Astrocyte of the cerebellum (primary cell): ENCODE measurements around the gene LRIG1.
A peak's percentile ranks its signal among the peaks of the same experiment; 100 is the strongest.

Source experiments
- DNase-seq: peaks from one replicate; pipeline ENCODE4 v3.0.0-alpha.2; 2011; ENCODE audit warnings: low read depth
- H3K4me3 ChIP-seq: 2 replicates; pipeline ENCODE4 v1.5.1; 2011; ENCODE audit warnings: mild to moderate bottlenecking, low read depth, low read length, moderate library complexity
- in situ Hi-C: cut with HindIII; loops from 2 replicates; pipeline ENCODE4 v1.10.0; 2017; ENCODE audit warnings: low sequenced_read_pairs
- TF ChIP-seq, protein P1 (sequence below): IDR thresholded peaks from 2 replicates; pipeline ENCODE4 v1.5.1; 2012; ENCODE audit warnings: low read length, low read depth, moderate library complexity, mild to moderate bottlenecking; ENCODE audit errors: missing control alignments

The LRIG1 gene

DNA sequence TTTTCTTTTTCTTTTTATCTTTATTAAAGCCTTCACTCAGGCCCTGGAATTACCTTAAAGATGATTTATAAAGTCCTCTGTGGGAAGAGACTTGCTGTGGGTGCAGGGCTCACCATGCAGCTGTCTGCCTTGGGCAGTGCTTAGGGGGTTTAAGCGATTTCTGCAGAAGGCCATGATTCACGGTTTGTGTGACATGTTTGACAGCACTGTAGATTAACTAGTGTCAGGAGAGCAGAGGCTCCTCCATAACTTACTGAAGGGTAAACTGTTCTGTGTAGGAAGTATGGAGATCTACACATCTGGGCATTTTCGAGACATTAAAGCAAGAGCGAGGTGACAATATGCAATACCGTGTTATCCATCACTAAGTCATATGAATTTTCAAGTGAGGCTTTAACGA is 137.7 kb downstream of the LRIG1 start:
- DNase-seq = no peak
- in situ Hi-C loops = no loop called here

DNA sequence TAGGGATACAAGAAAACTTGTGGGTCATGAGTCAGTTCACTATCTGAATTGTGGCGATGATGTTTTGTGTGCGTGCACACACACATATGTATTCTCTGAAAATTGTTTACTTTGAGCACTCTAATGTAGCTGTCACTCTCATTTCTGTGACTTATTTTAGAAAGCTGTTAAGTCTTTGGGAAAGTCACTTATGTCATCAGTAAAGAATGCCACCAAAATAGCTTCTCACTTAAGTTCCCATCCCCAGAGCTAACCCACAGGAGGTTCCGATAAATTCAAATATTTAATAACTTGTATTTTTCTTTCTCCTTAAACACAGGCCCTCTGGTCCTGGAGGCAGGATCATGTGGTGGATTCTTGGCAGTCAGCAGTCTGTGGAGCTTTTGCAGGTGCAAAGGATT is 138.3 kb downstream of the LRIG1 start:
- TF ChIP-seq, protein P1, sequence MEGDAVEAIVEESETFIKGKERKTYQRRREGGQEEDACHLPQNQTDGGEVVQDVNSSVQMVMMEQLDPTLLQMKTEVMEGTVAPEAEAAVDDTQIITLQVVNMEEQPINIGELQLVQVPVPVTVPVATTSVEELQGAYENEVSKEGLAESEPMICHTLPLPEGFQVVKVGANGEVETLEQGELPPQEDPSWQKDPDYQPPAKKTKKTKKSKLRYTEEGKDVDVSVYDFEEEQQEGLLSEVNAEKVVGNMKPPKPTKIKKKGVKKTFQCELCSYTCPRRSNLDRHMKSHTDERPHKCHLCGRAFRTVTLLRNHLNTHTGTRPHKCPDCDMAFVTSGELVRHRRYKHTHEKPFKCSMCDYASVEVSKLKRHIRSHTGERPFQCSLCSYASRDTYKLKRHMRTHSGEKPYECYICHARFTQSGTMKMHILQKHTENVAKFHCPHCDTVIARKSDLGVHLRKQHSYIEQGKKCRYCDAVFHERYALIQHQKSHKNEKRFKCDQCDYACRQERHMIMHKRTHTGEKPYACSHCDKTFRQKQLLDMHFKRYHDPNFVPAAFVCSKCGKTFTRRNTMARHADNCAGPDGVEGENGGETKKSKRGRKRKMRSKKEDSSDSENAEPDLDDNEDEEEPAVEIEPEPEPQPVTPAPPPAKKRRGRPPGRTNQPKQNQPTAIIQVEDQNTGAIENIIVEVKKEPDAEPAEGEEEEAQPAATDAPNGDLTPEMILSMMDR = no peak
- in situ Hi-C loops = no loop called here
- no peak for DNase-seq
- no peak overlapping the region for H3K4me3 ChIP-seq

More for the DNA sequence above, 137.7 kb downstream of the LRIG1 start:
- H3K4me3 ChIP-seq = no peak overlapping the region
- TF ChIP-seq, protein P1 = no peak

DNA sequence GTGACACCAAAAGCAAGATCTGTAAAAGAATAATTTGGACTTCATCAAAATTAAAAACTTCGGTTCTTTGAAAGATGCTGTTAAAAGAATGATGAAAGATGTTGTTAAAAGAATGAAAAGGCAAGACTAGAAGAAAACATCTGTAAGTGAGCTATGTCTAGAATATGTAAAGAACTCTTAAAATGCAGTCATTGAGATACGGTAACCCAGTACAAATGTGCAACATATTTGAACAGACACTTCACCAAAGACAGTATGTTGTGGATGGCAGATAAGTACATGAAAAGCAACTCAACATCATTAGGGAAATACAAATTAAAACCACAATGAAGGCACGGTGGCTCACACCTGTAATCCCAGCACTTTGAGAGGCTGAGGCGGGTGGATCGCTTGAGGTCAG is 139.5 kb downstream of the LRIG1 start:
- in situ Hi-C loops = no loop called here
- TF ChIP-seq, protein P1 = no peak
- no peak for DNase-seq
- H3K4me3 ChIP-seq = no peak overlapping the region

DNA sequence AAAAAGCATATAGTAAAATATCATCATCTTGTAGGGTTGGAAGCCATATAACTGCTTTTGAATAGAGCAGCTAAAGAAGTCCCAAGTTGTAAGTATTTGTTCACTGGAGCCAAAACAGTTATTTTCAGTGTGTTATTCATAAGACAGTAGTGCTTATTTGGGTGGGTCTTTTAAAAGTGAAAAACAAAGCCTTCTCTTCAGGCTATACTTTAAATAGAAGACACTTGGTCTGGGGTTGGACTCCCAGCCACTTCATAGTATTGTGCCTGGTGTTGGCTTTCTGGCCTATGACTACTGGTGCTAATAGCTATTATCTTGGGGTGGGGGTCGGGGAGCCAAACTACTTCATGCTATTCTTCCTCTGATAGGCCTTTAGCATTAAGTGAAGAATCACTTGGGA is 144.8 kb downstream of the LRIG1 start:
- no peak overlapping the region for H3K4me3 ChIP-seq
- TF ChIP-seq, protein P1 = no peak
- in situ Hi-C loops = no loop called here
- DNase-seq = no peak

DNA sequence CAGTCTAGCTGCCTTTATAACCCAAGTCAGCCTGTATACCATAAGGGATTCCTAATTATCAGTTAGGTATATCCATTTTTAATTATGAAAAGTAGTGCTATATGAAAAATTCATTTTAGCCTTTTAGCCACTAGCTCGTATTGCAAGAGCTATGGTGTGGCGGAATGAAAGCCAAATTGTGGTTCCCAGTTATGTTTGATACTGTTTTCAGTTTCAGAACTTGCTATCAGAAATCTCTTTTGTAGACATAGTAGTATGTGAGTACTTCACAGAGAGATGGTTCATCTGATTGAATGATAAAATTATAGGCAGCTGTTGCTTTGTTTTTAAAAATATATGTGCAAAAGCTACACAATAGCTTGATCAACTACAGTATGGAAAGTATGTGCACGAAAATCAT is 145.4 kb downstream of the LRIG1 start:
- TF ChIP-seq, protein P1 = no peak
- in situ Hi-C loops = no loop called here
- no peak overlapping the region for H3K4me3 ChIP-seq
- DNase-seq = no peak

DNA sequence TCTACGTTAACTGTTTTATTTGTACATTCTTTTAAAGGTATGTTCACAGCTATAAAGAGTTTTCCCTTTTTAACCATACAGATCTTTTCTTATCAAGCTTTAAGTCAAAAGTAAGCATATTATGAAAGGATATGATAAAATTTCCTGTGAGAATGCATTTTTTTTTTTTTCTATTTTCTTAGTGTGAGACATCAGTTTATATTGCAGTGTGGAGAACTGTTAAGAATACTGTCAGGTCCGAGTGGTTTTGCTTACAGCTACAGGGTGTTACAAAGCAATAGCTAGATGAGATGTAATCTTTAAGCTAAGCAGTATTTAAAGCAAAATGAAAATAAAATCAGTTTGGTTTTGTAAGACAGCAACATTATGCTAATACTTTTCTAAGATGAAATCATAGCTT is 146.8 kb downstream of the LRIG1 start:
- in situ Hi-C loops = no loop called here
- DNase-seq = no peak
- no peak overlapping the region for H3K4me3 ChIP-seq
- TF ChIP-seq, protein P1 = no peak

DNA sequence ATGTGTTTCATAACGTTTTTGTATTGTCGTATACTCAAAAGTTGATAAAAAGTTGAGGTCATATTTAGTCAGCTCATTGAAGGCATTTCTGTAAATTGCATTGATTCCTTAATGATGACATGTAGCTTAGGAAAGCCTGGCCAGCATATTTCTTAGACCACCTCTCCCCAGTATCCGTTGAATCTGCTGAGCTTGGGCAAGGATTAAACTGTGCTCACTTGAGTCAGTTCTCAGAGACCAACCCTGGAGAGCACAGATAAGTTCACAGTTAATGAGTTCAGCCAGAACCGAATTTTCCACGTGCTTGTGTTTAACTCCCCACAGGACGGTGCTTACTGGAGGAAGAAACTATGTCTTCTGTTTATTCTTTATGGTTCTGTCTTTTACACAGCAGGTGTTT is 147.3 kb downstream of the LRIG1 start:
- TF ChIP-seq, protein P1 = no peak
- in situ Hi-C loops = no loop called here
- H3K4me3 ChIP-seq = no peak overlapping the region
- DNase-seq = peak; percentile 70
